HepG2 (cell line): Measurements from ENCODE around the gene IFI27. TPM values are rescaled to one million over a fixed set of nuclear protein-coding genes. Genes with fewer than 3 reads are reported as not detected.

Source experiments
- ATAC-seq: fragments of 200-7000 bp; cut with Tn5 transposase; 3 replicates; pipeline ENCODE4 v1.9.1; 2020; ENCODE audit warnings: mild to moderate bottlenecking, moderate library complexity
- BruUV-seq: library from RNA; stranded (reverse); fragments of 400-500 nt; replicated peaks from 2 replicates; lab custom pipeline; 2021; lab: Mats Ljungman, UMichigan
- CTCF ChIA-PET: fragments of 300-600 bp; formaldehyde crosslinking; extraction: SDS; loops from one replicate; lab custom pipeline; 2021; ENCODE audit warnings: low total read pairs, inconsistent platforms, low intra/inter-chr PET ratio; lab: Yijun Ruan, JAX
- POLR2A ChIA-PET: fragments of 350-600 bp; sonication (Branson Sonifier 250); formaldehyde crosslinking; loops from one replicate; lab custom pipeline; 2020; ENCODE audit warnings: antibody characterized with exemption, inconsistent platforms; lab: Yijun Ruan, JAX
- DNase-seq: peaks from one replicate; pipeline ENCODE4 v3.0.0-alpha.2; 2015; ENCODE audit warnings: low spot score
- FAIRE-seq: peaks from 3 replicates; lab custom pipeline; 2011; peaks lifted over from hg19 to GRCh38; lab: Jason Lieb, UNC
- H2AFZ ChIP-seq: one replicate; pipeline ENCODE4 v1.6.1; 2011; ENCODE audit warnings: low read length, inconsistent platforms
- H3K27ac ChIP-seq: fragments of 300-600 bp; 3 replicates; pipeline ENCODE4 v1.8.0; 2011; ENCODE audit warnings: mixed run types, mild to moderate bottlenecking, mixed read lengths, low read length, inconsistent platforms; ENCODE audit not compliant: insufficient read depth; ENCODE audit errors: extremely low read length
- H3K27me3 ChIP-seq, 2 experiments: fragments of 200-600 bp in 1 of 2; 2 replicates in 1 of 2; 3 replicates in 1 of 2; pipeline versions ENCODE4 v1.6.0 to v1.8.0; 2011; ENCODE audit warnings: low read length in 2 of 2, mild to moderate bottlenecking in 2 of 2, moderate library complexity in 2 of 2, inconsistent platforms in 1 of 2; ENCODE audit not compliant: insufficient read depth in 2 of 2, control insufficient read depth in 1 of 2
- H3K36me3 ChIP-seq, 2 experiments: fragments of 200-600 bp in 1 of 2; replicated peaks in 1 of 2; 2 replicates in 1 of 2; 3 replicates in 1 of 2; pipeline versions ENCODE4 v1.5.1 to v1.8.0; 2011; ENCODE audit warnings: low read length in 2 of 2, inconsistent platforms in 1 of 2; ENCODE audit not compliant: insufficient read depth in 2 of 2, control insufficient read depth in 1 of 2
- H3K4me1 ChIP-seq: 2 replicates; pipeline ENCODE4 v1.5.1; 2012; ENCODE audit warnings: low read length, inconsistent platforms; ENCODE audit not compliant: insufficient read depth
- H3K4me2 ChIP-seq: 2 replicates; pipeline ENCODE4 v1.6.0; 2011; ENCODE audit warnings: low read depth, low read length, inconsistent platforms
- H3K4me3 ChIP-seq, 3 experiments: fragments of 200-600 bp in 1 of 3; sonication (generic), shearing (Covaris generic) in 1 of 3; replicated peaks in 1 of 3; 2 replicates each; pipeline ENCODE4 v1.5.1; 2011 to 2016; ENCODE audit warnings: low read length in 3 of 3, inconsistent platforms in 2 of 3, low read depth in 2 of 3, mild to moderate bottlenecking in 2 of 3, control low read depth in 1 of 3, mixed read lengths in 1 of 3; ENCODE audit not compliant: insufficient read depth in 1 of 3
- H3K79me2 ChIP-seq: one replicate; pipeline ENCODE4 v1.6.1; 2011; ENCODE audit warnings: low read length, inconsistent platforms; ENCODE audit not compliant: insufficient read depth
- H3K9ac ChIP-seq: 2 replicates; pipeline ENCODE4 v1.6.0; 2011; ENCODE audit warnings: mild to moderate bottlenecking, low read depth, low read length, inconsistent platforms; ENCODE audit not compliant: insufficient read depth
- H3K9me3 ChIP-seq: 2 replicates; pipeline ENCODE4 v1.5.1; 2012; ENCODE audit warnings: mild to moderate bottlenecking, low read length
- H4K20me1 ChIP-seq: 2 replicates; pipeline ENCODE4 v1.6.0; 2011; ENCODE audit warnings: inconsistent platforms, mild to moderate bottlenecking, low read length, moderate library complexity; ENCODE audit not compliant: insufficient read depth
- AKAP8 ChIP-seq: sonication (generic); formaldehyde crosslinking; IDR thresholded peaks from 2 replicates; pipeline ENCODE4 v1.5.1; 2020; ENCODE audit warnings: mild to moderate bottlenecking, missing genetic modification reagents
- CBFB ChIP-seq: sonication (generic); formaldehyde crosslinking; IDR thresholded peaks from 2 replicates; pipeline ENCODE4 v1.4.0; 2020; ENCODE audit warnings: missing genetic modification reagents
- DNMT1 ChIP-seq: sonication (generic); formaldehyde crosslinking; IDR thresholded peaks from 2 replicates; pipeline ENCODE4 v1.5.1; 2020; ENCODE audit warnings: mild to moderate bottlenecking, missing genetic modification reagents
- KAT2B ChIP-seq: fragments of 150-350 bp; IDR thresholded peaks from 2 replicates; pipeline ENCODE4 v1.6.1; 2014; ENCODE audit warnings: low read depth, low read length, borderline replicate concordance
- KDM5B ChIP-seq: sonication (generic); formaldehyde crosslinking; IDR thresholded peaks from 2 replicates; pipeline ENCODE4 v1.4.0; 2020; ENCODE audit warnings: missing genetic modification reagents, mild to moderate bottlenecking, borderline replicate concordance
- MBNL3 ChIP-seq: fragments of 250-450 bp; sonication (Bioruptor Pico); conservative IDR thresholded peaks from 2 replicates; pipeline ENCODE4 v1.8.0; 2022; ENCODE audit warnings: mild to moderate bottlenecking, inconsistent platforms
- SMC3 ChIP-seq: IDR thresholded peaks from 2 replicates; pipeline ENCODE4 v1.6.1; 2011; ENCODE audit warnings: low read length, improper control_type of control experiment
- SRSF4 ChIP-seq: fragments of 200-400 bp; formaldehyde crosslinking; IDR thresholded peaks from one replicate; pipeline ENCODE4 v1.6.1; 2018; ENCODE audit warnings: mild to moderate bottlenecking, low read depth, low read length, moderate library complexity; ENCODE audit not compliant: poor library complexity, severe bottlenecking
- TARDBP ChIP-seq: sonication (generic); formaldehyde crosslinking; IDR thresholded peaks from 2 replicates; pipeline ENCODE4 v1.8.0; 2022; ENCODE audit warnings: mild to moderate bottlenecking, missing genetic modification reagents
- ZFP36L1 ChIP-seq: sonication (generic); formaldehyde crosslinking; IDR thresholded peaks from 2 replicates; pipeline ENCODE4 v1.8.0; 2022; ENCODE audit warnings: mild to moderate bottlenecking, missing genetic modification reagents, moderate library complexity
- ZNF543 ChIP-seq: sonication (generic); formaldehyde crosslinking; IDR thresholded peaks from 2 replicates; pipeline ENCODE4 v1.4.0; 2020; ENCODE audit warnings: mild to moderate bottlenecking, missing genetic modification reagents
- ZNF713 ChIP-seq: sonication (generic); formaldehyde crosslinking; IDR thresholded peaks from 2 replicates; pipeline ENCODE4 v1.4.0; 2020; ENCODE audit warnings: mild to moderate bottlenecking, missing genetic modification reagents
- ZNF737 ChIP-seq: sonication (generic); formaldehyde crosslinking; IDR thresholded peaks from 2 replicates; pipeline ENCODE4 v1.5.0; 2020; ENCODE audit warnings: missing genetic modification reagents, mild to moderate bottlenecking, borderline replicate concordance
- ZNF800 ChIP-seq: sonication (generic); formaldehyde crosslinking; IDR thresholded peaks from 2 replicates; pipeline ENCODE4 v1.4.0; 2020; ENCODE audit warnings: missing genetic modification reagents
- WGBS: methylation state at CpG from one replicate; pipeline ENCODE4 v1.1.6; 2017; ENCODE audit warnings: low lambda C conversion rate; 5-methylcytosine and 5-hydroxymethylcytosine counted together
- in situ Hi-C: cut with HindIII; loops from 2 replicates; pipeline ENCODE4 v1.10.0; 2017; ENCODE audit warnings: low pct_unique_long_range_greater_than_20kb; ENCODE audit not compliant: extremely low pct_ligation_motif_present
- intact Hi-C: fragments of 100-400 bp; cut with micrococcal nuclease; formaldehyde crosslinking; loops from one replicate; pipeline ENCODE4 v1.10.0; 2022; ENCODE audit not compliant: unreplicated experiment
- polyA plus RNA-seq, 8 experiments: library from polyadenylated mRNA; depleted of rRNA in 3 of 8; stranded (reverse) in 7 of 8; unstranded in 1 of 8; fragments of >200 nt; fragmentation: Illumina TruSeq in 4 of 8; extraction: Trizol in 4 of 8; gene quantifications; 2 replicates each; pipeline versions ENCODE4 v1.2.1 to v1.2.3, GENCODE V29; 2011 to 2016; ENCODE audit warnings: low read depth in 4 of 8, missing spikeins in 1 of 8, mixed read lengths in 1 of 8; ENCODE audit not compliant: insufficient read depth in 1 of 8
- total RNA-seq, 5 experiments: library from RNA; depleted of rRNA; stranded (reverse); fragments of >200 nt; fragmentation: Illumina TruSeq; extraction: Trizol; gene quantifications; 2 replicates each; pipeline ENCODE4 v1.2.3, GENCODE V29; 2016; ENCODE audit warnings: low read depth in 1 of 5
- TF ChIP-seq, protein P1 (sequence below): sonication (generic); formaldehyde crosslinking; IDR thresholded peaks from 2 replicates; pipeline ENCODE4 v1.9.0; 2022; ENCODE audit warnings: missing genetic modification reagents, mild to moderate bottlenecking, borderline replicate concordance
- TF ChIP-seq, protein P2 (sequence below): sonication (generic); formaldehyde crosslinking; IDR thresholded peaks from 2 replicates; pipeline ENCODE4 v1.8.0; 2022; ENCODE audit warnings: mild to moderate bottlenecking, missing genetic modification reagents, borderline replicate concordance
- TF ChIP-seq, protein P3 (sequence below): sonication (generic); formaldehyde crosslinking; IDR thresholded peaks from 2 replicates; pipeline ENCODE4 v1.9.0; 2021; ENCODE audit warnings: missing genetic modification reagents, borderline replicate concordance

IFI27 gene
- total and polyA plus RNA-seq, 2 of the 13 experiments (the other 11 are each of a cell fraction or from before 2014, with no cell fraction given), result 1.2 to 1.7 TPM

DNA sequence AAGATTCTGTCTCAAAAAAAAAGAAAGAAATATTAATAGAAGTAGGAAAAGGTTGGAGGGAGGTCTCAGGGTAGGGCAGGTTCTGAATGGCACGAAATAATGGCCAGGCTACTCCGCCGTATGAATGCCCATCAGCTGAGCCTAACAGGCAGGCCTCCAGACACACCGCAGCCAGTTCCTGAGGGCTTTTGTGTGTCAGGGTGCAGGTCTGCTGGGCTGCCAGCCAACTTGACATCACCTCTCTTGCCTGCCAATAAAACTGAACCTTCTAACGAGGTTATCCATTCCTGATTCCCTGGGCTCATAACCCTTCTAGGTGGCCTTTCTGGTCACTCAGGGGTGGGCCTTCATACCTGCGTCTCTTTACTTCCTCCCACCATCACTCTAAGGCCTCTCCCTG, 3.0 kb downstream of the IFI27 start:
- Histone ChIP-seq H4K20me1 (no peaks in the 10 kb centered on the region), H3K9ac (no peak overlapping the region), H3K4me2 (no peak overlapping the region), H3K9me3 (no peaks in the 10 kb centered on the region), H3K27me3 (peaks cover 2 to 22% of the 10 kb centered on the region in 2 experiments; a peak in 2 of 5 replicates), H3K36me3 (no peaks in the 10 kb centered on the region), H3K27ac (no peak overlapping the region), H3K4me3 (no peak overlapping the region), H3K79me2 (no peaks in the 10 kb centered on the region), H2AFZ (no peak overlapping the region), H3K4me1 (peaks cover 61% of the 10 kb centered on the region)
- CTCF ChIA-PET, result no interaction called here
- TF ChIP-seq ZNF800 (no peak), DNMT1 (no peak), KDM5B (CRISPR knock-in tag) (no peak), MBNL3 (CRISPR knock-in tag) (no peak), SMC3 (no peak), ZNF713 (CRISPR knock-in tag) (no peak), CBFB (CRISPR knock-in tag) (no peak), TARDBP (no peak), KAT2B (no peak), ZFP36L1 (CRISPR knock-in tag) (no peak), ZNF543 (CRISPR knock-in tag) (no peak), AKAP8 (CRISPR knock-in tag) (no peak), ZNF737 (CRISPR knock-in tag) (no peak), SRSF4 (no peak)
- TF ChIP-seq, protein P1, sequence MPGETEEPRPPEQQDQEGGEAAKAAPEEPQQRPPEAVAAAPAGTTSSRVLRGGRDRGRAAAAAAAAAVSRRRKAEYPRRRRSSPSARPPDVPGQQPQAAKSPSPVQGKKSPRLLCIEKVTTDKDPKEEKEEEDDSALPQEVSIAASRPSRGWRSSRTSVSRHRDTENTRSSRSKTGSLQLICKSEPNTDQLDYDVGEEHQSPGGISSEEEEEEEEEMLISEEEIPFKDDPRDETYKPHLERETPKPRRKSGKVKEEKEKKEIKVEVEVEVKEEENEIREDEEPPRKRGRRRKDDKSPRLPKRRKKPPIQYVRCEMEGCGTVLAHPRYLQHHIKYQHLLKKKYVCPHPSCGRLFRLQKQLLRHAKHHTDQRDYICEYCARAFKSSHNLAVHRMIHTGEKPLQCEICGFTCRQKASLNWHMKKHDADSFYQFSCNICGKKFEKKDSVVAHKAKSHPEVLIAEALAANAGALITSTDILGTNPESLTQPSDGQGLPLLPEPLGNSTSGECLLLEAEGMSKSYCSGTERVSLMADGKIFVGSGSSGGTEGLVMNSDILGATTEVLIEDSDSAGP, result no peak
- TF ChIP-seq, protein P2, sequence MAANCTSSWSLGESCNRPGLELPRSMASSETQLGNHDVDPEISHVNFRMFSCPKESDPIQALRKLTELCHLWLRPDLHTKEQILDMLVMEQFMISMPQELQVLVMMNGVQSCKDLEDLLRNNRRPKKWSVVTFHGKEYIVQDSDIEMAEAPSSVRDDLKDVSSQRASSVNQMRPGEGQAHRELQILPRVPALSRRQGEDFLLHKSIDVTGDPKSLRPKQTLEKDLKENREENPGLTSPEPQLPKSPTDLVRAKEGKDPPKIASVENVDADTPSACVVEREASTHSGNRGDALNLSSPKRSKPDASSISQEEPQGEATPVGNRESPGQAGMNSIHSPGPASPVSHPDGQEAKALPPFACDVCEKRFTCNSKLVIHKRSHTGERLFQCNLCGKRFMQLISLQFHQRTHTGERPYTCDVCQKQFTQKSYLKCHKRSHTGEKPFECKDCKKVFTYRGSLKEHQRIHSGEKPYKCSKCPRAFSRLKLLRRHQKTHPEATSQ (CRISPR knock-in tag), result no peak
- TF ChIP-seq, protein P3, sequence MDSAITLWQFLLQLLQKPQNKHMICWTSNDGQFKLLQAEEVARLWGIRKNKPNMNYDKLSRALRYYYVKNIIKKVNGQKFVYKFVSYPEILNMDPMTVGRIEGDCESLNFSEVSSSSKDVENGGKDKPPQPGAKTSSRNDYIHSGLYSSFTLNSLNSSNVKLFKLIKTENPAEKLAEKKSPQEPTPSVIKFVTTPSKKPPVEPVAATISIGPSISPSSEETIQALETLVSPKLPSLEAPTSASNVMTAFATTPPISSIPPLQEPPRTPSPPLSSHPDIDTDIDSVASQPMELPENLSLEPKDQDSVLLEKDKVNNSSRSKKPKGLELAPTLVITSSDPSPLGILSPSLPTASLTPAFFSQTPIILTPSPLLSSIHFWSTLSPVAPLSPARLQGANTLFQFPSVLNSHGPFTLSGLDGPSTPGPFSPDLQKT (CRISPR knock-in tag), result no peak
- POLR2A ChIA-PET, result no interaction called here
- WGBS, result 59% methylated on average over 5 of the region's 6 CpGs
- BruUV-seq, result no TSS peak
- DNase-seq (no peak), FAIRE-seq (no peak), ATAC-seq (peak; percentile 15; the same call in 1 of the 3 replicates)
- in situ Hi-C loops, result no loop called here
- intact Hi-C loops, result no loop called here
